ENCODE measurements around the gene KCNMB4. TPM values are rescaled to one million over a fixed set of nuclear protein-coding genes. Genes with fewer than 3 reads are reported as not detected.

Gene KCNMB4
- total RNA-seq = 67.2 TPM

GRCh38 chr12:70365648-70366518 is at the start of gene KCNMB4:
KCNMB4 (plus strand) TSS chr12:70366290; CDS start chr12:70366735, 445 bp downstream.
- DNase-seq = peak; percentile 76

- no peak for DNase-seq
Measured at GRCh38 chr12:70317781-70318180, 48.3 kb upstream of the KCNMB4 start.

- no peak for DNase-seq
Measured at GRCh38 chr12:70319605-70320004, 46.5 kb upstream of the KCNMB4 start.

GRCh38 chr12:70321191-70321590 is 44.9 kb upstream of the KCNMB4 start:
- no peak for DNase-seq

- no peak for DNase-seq
Measured at GRCh38 chr12:70327541-70327940, 38.5 kb upstream of the KCNMB4 start.

GRCh38 chr12:70329728-70330127 is 36.4 kb upstream of the KCNMB4 start:
- DNase-seq = no peak

GRCh38 chr12:70330158-70330557 is 35.9 kb upstream of the KCNMB4 start:
- no peak for DNase-seq

GRCh38 chr12:70332236-70332635 is 33.9 kb upstream of the KCNMB4 start:
- DNase-seq = no peak

GRCh38 chr12:70334742-70335141 is 31.3 kb upstream of the KCNMB4 start:
- no peak for DNase-seq

- DNase-seq = no peak
Measured at GRCh38 chr12:70338531-70338930, 27.6 kb upstream of the KCNMB4 start.

GRCh38 chr12:70351076-70351475 is 15.0 kb upstream of the KCNMB4 start:
- no peak for DNase-seq

- DNase-seq = no peak
Measured at GRCh38 chr12:70353780-70354660, 12.1 kb upstream of the KCNMB4 start.

- no peak for DNase-seq
Measured at GRCh38 chr12:70354787-70355186, 11.3 kb upstream of the KCNMB4 start.

GRCh38 chr12:70355972-70356371 is 10.1 kb upstream of the KCNMB4 start:
- DNase-seq = no peak

- no peak for DNase-seq
Measured at GRCh38 chr12:70359458-70360197, 6.5 kb upstream of the KCNMB4 start.

GRCh38 chr12:70360218-70360617 is 5.9 kb upstream of the KCNMB4 start:
- DNase-seq = no peak

- no peak for DNase-seq
Measured at GRCh38 chr12:70364695-70365397, 1.2 kb upstream of the KCNMB4 start.

GRCh38 chr12:70365398-70365647 is 767 bp upstream of the KCNMB4 start:
- DNase-seq = no peak

- DNase-seq = peak; percentile 54
Measured at GRCh38 chr12:70366581-70367257, 629 bp downstream of the KCNMB4 start.

GRCh38 chr12:70367258-70368141 is 1.4 kb downstream of the KCNMB4 start:
- no peak for DNase-seq

- DNase-seq = no peak
Measured at GRCh38 chr12:70372881-70373280, 6.8 kb downstream of the KCNMB4 start.
